Measurements from ENCODE around the gene CLECL1. TPM values are rescaled to one million over a fixed set of nuclear protein-coding genes. Genes with fewer than 3 reads are reported as not detected.

CLECL1 gene
- total and polyA plus RNA-seq, 2 of the 13 experiments (the other 11 are each of a cell fraction or from before 2014, with no cell fraction given): not detected

DNA sequence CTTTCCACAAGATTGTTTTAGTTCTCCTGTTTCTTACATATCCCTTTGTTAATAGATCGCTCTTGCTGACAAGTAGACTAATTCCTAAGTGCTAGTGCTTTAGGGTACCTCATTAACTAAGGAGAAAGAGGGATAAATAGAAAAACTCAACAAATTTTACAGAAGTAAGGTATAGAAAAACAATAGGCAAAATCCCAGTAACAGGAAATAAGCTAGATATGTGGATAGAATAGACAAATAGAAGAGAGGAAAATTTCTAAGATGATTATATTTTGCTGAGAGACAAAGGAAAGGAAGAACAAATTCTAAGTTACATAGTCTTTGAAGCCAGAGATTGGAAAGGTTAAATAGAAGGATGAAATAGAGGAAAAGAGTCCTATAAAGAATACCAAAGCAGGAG lies 26.8 kb upstream of the CLECL1 start:
- Histone ChIP-seq H3K27ac (ENCODE audit: extremely low read length, insufficient read depth, low read length) (no peak overlapping the region), H3K36me3 (replicated peaks in 1 of 2; ENCODE audit: control insufficient read depth in 1 of 2, insufficient read depth in 2 of 2, low read length in 2 of 2) (no peaks in the 10 kb centered on the region), H3K4me3 (replicated peaks in 1 of 3; ENCODE audit: insufficient read depth in 1 of 3, low read depth in 2 of 3, low read length in 3 of 3) (no peak overlapping the region), H3K4me2 (ENCODE audit: low read depth, low read length) (no peak overlapping the region), H3K4me1 (ENCODE audit: insufficient read depth, low read length) (no peaks in the 10 kb centered on the region), H2AFZ (ENCODE audit: low read length) (no peak overlapping the region), H4K20me1 (ENCODE audit: insufficient read depth, low read length) (no peaks in the 10 kb centered on the region), H3K9ac (ENCODE audit: insufficient read depth, low read depth, low read length) (no peak overlapping the region), H3K79me2 (ENCODE audit: insufficient read depth, low read length) (no peaks in the 10 kb centered on the region), H3K27me3 (ENCODE audit: control insufficient read depth in 1 of 2, insufficient read depth in 2 of 2, low read length in 2 of 2) (peaks cover 0 to 6% of the 10 kb centered on the region in 2 experiments; a peak in 2 of 5 replicates), H3K9me3 (ENCODE audit: low read length) (no peaks in the 10 kb centered on the region)
- BruUV-seq (replicated peaks): no TSS peak
- POLR2A ChIA-PET: no interaction called here
- WGBS (ENCODE audit: low lambda C conversion rate): 7% methylated on average over 1 of the region's 1 CpG
- intact Hi-C loops (cut with micrococcal nuclease; ENCODE audit: unreplicated experiment): no loop called here
- CTCF ChIA-PET (ENCODE audit: low intra/inter-chr PET ratio, low total read pairs): no interaction called here
- ATAC-seq (no peak), DNase-seq (ENCODE audit: low spot score) (no peak), FAIRE-seq (no peak)
- in situ Hi-C loops (cut with HindIII; ENCODE audit: extremely low pct_ligation_motif_present, low pct_unique_long_range_greater_than_20kb): loop anchor here (10.0 kb wide), 1 partner anchor 375 kb away; the partner anchor contains the start of gene CLEC7A
- no peak for TF ChIP-seq ZFP36 (IDR thresholded peaks at IDR 0.05; ENCODE audit: borderline replicate concordance, low read depth, low read length, partially characterized antibody)
- TF ChIP-seq SMAD9 (CRISPR knock-in tag; IDR thresholded peaks at IDR 0.05): no peak
- no peak for TF ChIP-seq ZNF550 (CRISPR knock-in tag; IDR thresholded peaks at IDR 0.05; ENCODE audit: borderline replicate concordance)
- TF ChIP-seq NFKBIZ (CRISPR knock-in tag; IDR thresholded peaks at IDR 0.05): no peak
- TF ChIP-seq, protein P1, sequence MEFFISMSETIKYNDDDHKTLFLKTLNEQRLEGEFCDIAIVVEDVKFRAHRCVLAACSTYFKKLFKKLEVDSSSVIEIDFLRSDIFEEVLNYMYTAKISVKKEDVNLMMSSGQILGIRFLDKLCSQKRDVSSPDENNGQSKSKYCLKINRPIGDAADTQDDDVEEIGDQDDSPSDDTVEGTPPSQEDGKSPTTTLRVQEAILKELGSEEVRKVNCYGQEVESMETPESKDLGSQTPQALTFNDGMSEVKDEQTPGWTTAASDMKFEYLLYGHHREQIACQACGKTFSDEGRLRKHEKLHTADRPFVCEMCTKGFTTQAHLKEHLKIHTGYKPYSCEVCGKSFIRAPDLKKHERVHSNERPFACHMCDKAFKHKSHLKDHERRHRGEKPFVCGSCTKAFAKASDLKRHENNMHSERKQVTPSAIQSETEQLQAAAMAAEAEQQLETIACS (CRISPR knock-in tag; IDR thresholded peaks at IDR 0.05): no peak
- TF ChIP-seq, protein P2, sequence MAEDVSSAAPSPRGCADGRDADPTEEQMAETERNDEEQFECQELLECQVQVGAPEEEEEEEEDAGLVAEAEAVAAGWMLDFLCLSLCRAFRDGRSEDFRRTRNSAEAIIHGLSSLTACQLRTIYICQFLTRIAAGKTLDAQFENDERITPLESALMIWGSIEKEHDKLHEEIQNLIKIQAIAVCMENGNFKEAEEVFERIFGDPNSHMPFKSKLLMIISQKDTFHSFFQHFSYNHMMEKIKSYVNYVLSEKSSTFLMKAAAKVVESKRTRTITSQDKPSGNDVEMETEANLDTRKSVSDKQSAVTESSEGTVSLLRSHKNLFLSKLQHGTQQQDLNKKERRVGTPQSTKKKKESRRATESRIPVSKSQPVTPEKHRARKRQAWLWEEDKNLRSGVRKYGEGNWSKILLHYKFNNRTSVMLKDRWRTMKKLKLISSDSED (CRISPR knock-in tag; IDR thresholded peaks at IDR 0.05): no peak
- no peak for TF ChIP-seq ZNF703 (CRISPR knock-in tag; IDR thresholded peaks at IDR 0.05; ENCODE audit: borderline replicate concordance)
- TF ChIP-seq NFE2L2 (IDR thresholded peaks at IDR 0.05; ENCODE audit: low read length): no peak
- TF ChIP-seq, protein P3, sequence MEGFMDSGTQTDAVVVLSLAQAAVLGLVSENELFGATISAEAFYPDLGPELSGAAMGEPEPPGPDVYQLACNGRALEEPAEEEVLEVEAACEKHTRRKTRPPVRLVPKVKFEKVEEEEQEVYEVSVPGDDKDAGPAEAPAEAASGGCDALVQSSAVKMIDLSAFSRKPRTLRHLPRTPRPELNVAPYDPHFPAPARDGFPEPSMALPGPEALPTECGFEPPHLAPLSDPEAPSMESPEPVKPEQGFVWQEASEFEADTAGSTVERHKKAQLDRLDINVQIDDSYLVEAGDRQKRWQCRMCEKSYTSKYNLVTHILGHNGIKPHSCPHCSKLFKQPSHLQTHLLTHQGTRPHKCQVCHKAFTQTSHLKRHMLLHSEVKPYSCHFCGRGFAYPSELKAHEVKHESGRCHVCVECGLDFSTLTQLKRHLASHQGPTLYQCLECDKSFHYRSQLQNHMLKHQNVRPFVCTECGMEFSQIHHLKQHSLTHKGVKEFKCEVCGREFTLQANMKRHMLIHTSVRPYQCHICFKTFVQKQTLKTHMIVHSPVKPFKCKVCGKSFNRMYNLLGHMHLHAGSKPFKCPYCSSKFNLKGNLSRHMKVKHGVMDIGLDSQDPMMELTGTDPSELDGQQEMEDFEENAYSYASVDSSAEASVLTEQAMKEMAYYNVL (CRISPR knock-in tag; IDR thresholded peaks at IDR 0.05; ENCODE audit: borderline replicate concordance): no peak
- TF ChIP-seq, protein P4, sequence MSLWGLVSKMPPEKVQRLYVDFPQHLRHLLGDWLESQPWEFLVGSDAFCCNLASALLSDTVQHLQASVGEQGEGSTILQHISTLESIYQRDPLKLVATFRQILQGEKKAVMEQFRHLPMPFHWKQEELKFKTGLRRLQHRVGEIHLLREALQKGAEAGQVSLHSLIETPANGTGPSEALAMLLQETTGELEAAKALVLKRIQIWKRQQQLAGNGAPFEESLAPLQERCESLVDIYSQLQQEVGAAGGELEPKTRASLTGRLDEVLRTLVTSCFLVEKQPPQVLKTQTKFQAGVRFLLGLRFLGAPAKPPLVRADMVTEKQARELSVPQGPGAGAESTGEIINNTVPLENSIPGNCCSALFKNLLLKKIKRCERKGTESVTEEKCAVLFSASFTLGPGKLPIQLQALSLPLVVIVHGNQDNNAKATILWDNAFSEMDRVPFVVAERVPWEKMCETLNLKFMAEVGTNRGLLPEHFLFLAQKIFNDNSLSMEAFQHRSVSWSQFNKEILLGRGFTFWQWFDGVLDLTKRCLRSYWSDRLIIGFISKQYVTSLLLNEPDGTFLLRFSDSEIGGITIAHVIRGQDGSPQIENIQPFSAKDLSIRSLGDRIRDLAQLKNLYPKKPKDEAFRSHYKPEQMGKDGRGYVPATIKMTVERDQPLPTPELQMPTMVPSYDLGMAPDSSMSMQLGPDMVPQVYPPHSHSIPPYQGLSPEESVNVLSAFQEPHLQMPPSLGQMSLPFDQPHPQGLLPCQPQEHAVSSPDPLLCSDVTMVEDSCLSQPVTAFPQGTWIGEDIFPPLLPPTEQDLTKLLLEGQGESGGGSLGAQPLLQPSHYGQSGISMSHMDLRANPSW (CRISPR knock-in tag; IDR thresholded peaks at IDR 0.05; ENCODE audit: borderline replicate concordance): no peak
- TF ChIP-seq FIP1L1 (IDR thresholded peaks at IDR 0.05; ENCODE audit: borderline replicate concordance, insufficient read depth, low read depth, low read length): no peak
- TF ChIP-seq SIN3A (IDR thresholded peaks at IDR 0.05; ENCODE audit: borderline replicate concordance, low read depth, low read length): no peak
- no peak for TF ChIP-seq ZNF557 (CRISPR knock-in tag; IDR thresholded peaks at IDR 0.05)
- TF ChIP-seq NFE2 (CRISPR knock-in tag; IDR thresholded peaks at IDR 0.05): no peak
- TF ChIP-seq BCL6 (CRISPR knock-in tag; IDR thresholded peaks at IDR 0.05): no peak
- TF ChIP-seq FOXC1 (CRISPR knock-in tag; IDR thresholded peaks at IDR 0.05; ENCODE audit: borderline replicate concordance): no peak

All from HepG2 (cell line).